Esophagus (tissue), 2 donors: Measurements from ENCODE around the gene CREB5. TPM values are rescaled to one million over a fixed set of nuclear protein-coding genes. Genes with fewer than 3 reads are reported as not detected.
A peak's percentile ranks its signal among the peaks of the same experiment; 100 is the strongest.

Source experiments
- H3K27ac ChIP-seq, 2 donors: one replicate each; pipeline ENCODE4 v1.5.1; 2013; ENCODE audit warnings: low read depth in 2 of 2, mild to moderate bottlenecking in 2 of 2, inconsistent platforms in 1 of 2, low read length in 1 of 2, moderate library complexity in 1 of 2
- H3K27me3 ChIP-seq, 2 donors: one replicate each; pipeline ENCODE4 v1.6.1; 2013; ENCODE audit warnings: low read length in 2 of 2, control low read depth in 1 of 2, mild to moderate bottlenecking in 1 of 2; ENCODE audit not compliant: insufficient read depth in 2 of 2, control insufficient read depth in 1 of 2
- H3K36me3 ChIP-seq, 2 donors: one replicate each; pipeline ENCODE4 v1.6.1; 2013; ENCODE audit warnings: low read length in 1 of 2; ENCODE audit not compliant: control insufficient read depth in 2 of 2, insufficient read depth in 2 of 2
- H3K4me1 ChIP-seq, 2 donors: one replicate each; pipeline ENCODE4 v1.6.1; 2013; ENCODE audit warnings: low read length in 1 of 2; ENCODE audit not compliant: control insufficient read depth in 2 of 2, insufficient read depth in 2 of 2
- H3K4me3 ChIP-seq, 2 donors: one replicate each; pipeline ENCODE4 v1.5.1; 2013; ENCODE audit warnings: low read length in 2 of 2, mild to moderate bottlenecking in 2 of 2, low read depth in 1 of 2, moderate library complexity in 1 of 2
- H3K9me3 ChIP-seq, 2 donors: one replicate each; pipeline ENCODE4 v1.6.1; 2013; ENCODE audit warnings: mild to moderate bottlenecking in 2 of 2, low read depth in 1 of 2, low read length in 1 of 2, moderate library complexity in 1 of 2; ENCODE audit not compliant: control insufficient read depth in 2 of 2, insufficient read depth in 1 of 2
- WGBS, 2 donors: extraction: QIAGEN DNeasy Blood & Tissue Kit; methylation state at CpG; one replicate each; pipeline ENCODE4 v1.1.7; 2013; 5-methylcytosine and 5-hydroxymethylcytosine counted together
- polyA plus RNA-seq, 2 donors: library from polyadenylated mRNA; stranded (reverse); fragments of 200-250 nt; gene quantifications; one replicate each; pipeline ENCODE4 v1.2.3, GENCODE V29; 2013
- donor health status: healthy with polysubstance abuse.
- donor health status: Bipolar disorder and iron deficiency.

CREB5 gene
- polyA plus RNA-seq, 2 donors, result 0.67 to 1.2 TPM

DNA sequence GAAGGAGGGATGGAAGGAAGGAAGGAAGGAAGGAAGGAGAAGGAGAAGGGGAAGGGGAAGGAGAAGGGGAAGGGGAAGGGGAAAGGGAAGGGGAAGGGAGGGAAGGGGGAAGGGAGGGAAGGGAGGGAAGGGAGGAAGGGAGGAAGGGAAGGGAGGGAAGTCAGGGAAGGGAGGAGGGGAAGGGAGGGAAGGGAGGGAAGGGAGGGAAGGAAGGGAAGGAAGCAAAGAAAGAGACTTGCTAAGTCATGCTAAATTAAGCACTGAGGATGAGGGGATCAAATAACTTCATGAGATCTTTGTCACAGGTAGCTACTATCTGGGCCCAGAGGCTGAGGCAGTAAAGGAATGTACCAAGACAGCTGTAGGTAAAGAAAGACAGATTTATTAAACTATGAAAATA is 429.4 kb downstream of the CREB5 start:
- H3K27me3 ChIP-seq, result no peaks in the 10 kb centered on the region
- no peak overlapping the region for H3K27ac ChIP-seq
- H3K4me1 ChIP-seq, result no peaks in the 10 kb centered on the region
- no peaks in the 10 kb centered on the region for H3K9me3 ChIP-seq
- no peaks in the 10 kb centered on the region for H3K36me3 ChIP-seq
- no peak overlapping the region for H3K4me3 ChIP-seq

DNA sequence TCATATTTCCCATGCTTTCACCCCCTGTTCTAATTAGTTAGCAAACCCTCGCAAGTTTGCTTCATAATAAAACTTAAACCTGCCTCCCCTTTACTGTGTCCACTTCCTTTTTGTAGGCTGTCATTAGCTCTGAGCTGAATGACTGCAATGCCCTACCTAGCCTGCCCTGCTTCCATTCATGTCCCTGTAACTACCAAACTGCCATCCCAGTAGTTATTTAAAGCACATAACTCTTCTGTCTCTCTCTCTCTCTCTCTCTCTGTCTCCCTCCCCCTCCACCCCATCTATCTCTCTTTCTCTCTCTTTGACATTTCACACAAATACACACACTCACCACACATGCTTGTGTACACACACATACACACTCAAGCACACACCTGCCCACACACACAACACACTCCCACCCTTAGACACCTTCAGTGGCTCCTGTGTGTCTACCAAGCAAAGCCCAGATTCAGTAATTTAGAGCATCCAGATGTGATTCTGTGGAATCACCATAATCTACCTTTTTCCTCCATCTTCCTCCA is 430.5 kb downstream of the CREB5 start:
- no peaks in the 10 kb centered on the region for H3K9me3 ChIP-seq
- H3K36me3 ChIP-seq, result no peaks in the 10 kb centered on the region
- H3K4me1 ChIP-seq, result no peaks in the 10 kb centered on the region
- no peak overlapping the region for H3K4me3 ChIP-seq
- 87 to 97% methylated on average over 1 of the region's 1 CpG for WGBS, 2 donors
- no peak overlapping the region for H3K27ac ChIP-seq
- H3K27me3 ChIP-seq, result no peaks in the 10 kb centered on the region

DNA sequence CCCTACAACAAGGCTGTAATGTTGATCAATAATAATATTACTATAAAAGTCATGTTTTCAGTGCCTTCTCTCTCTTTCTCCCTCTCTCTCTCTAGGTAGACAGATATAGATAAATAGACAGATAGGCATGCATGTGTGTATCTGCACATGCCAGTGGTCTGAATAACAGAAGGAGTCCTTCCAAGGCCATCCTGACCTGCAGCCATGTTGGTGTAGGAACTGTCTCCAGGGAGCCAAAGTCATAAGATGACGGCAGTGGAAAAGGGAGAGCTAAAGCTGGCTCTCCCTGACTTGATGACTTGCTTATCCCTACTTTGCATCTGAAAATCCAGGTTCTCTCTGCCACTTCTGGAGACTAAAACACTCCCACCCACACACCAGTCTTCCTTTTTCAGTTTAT is 432.8 kb downstream of the CREB5 start:
- no peak overlapping the region for H3K4me3 ChIP-seq
- WGBS, 2 donors, result 82 to 83% methylated on average over 1 of the region's 1 CpG
- no peaks in the 10 kb centered on the region for H3K4me1 ChIP-seq
- no peak overlapping the region for H3K27ac ChIP-seq
- no peaks in the 10 kb centered on the region for H3K27me3 ChIP-seq
- H3K36me3 ChIP-seq, result no peaks in the 10 kb centered on the region
- H3K9me3 ChIP-seq, result no peaks in the 10 kb centered on the region

DNA sequence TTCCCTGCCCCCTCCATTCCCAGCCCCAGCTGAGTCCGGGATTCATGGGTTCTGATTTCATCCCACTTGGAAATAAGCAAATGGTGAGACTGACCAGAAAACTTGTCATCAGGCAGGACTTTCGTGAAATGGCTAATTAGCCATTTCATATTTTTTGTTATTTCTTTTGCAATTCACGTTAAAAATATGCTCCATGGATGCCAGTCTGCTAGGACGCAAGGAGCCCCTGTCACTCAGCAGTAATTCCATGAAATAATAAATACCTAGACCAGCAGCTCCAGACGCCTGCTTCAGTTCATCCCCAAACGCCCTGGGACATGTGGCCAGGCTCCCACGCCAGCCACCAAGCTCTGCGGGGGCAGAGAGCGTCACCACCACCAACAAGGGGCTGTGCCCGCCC is 434.9 kb downstream of the CREB5 start:
- 88 to 89% methylated on average over 10 of the region's 10 CpGs for WGBS, 2 donors
- Histone ChIP-seq H3K36me3 (no peaks in the 10 kb centered on the region), H3K9me3 (no peaks in the 10 kb centered on the region), H3K4me3 (no peak overlapping the region), H3K27ac (no peak overlapping the region), H3K4me1 (no peaks in the 10 kb centered on the region), H3K27me3 (no peaks in the 10 kb centered on the region)

DNA sequence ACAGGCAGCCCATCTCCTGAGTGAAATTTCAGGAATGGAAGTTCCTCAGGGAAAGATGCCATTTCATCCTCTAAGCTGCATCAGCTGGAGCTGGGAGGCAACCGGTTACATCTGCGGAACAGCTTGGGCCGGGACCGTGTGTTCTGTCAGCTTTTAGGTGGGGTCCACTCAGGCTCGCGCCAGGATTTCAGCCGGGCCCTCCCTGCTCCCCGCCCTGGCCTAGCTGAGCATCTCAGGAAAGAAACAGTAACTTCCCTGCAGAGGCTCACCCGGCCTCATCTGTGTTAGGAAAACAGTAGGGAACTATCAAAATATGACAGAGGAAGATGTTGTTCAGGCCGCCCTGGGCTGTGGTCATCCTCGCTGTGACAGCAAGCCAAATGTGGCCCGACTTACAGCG is 435.4 kb downstream of the CREB5 start:
- no peak overlapping the region for H3K4me3 ChIP-seq
- H3K27me3 ChIP-seq, result no peaks in the 10 kb centered on the region
- no peak overlapping the region for H3K27ac ChIP-seq
- WGBS, 2 donors, result 80 to 90% methylated on average over 13 of the region's 13 CpGs
- no peaks in the 10 kb centered on the region for H3K36me3 ChIP-seq
- no peaks in the 10 kb centered on the region for H3K4me1 ChIP-seq
- no peaks in the 10 kb centered on the region for H3K9me3 ChIP-seq

DNA sequence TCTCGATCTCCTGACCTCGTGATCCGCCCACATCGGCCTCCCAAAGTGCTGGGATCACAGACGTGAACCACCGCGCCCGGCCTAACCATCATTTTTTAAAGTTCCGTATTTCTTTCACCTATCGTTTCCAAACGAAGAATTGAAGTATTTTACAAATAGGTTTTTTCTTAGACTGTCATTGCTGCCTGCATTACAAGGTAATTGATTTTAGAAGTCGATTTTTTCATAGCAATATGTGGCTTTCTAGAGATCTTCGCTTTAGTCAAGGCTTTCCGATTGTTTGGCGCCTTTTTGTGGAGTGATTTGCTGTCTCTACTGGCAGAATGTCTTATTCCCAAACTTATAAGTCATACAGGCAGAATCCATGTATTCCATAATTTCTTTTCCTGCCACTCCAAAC is 436.6 kb downstream of the CREB5 start:
- Histone ChIP-seq H3K27ac (no peak overlapping the region), H3K27me3 (peaks cover 0 to 3% of the 10 kb centered on the region in 2 donors), H3K4me1 (no peaks in the 10 kb centered on the region), H3K9me3 (no peaks in the 10 kb centered on the region), H3K36me3 (no peaks in the 10 kb centered on the region), H3K4me3 (no peak overlapping the region)
- WGBS, 2 donors, result 91 to 94% methylated on average over 15 of the region's 15 CpGs

DNA sequence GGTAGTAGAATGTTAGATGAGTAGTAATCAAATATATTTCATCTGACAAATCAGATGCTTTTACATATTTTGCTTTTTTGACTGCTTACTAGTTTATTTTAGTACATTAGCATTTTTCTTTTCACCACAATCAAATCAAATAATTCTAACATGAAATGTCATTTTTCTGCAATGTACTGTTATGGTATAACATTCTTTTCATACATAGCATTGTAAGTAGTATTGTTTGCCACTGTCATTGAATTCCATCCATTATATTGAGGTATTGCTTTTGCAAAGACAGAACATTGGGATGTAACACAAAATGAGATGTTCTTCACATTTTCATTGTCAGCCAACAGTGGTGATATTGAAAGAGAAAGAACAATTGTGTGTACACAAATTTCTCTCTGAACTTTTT is 438.4 kb downstream of the CREB5 start:
- H3K36me3 ChIP-seq, result no peaks in the 10 kb centered on the region
- peaks cover 0 to 3% of the 10 kb centered on the region in 2 donors for H3K27me3 ChIP-seq
- H3K4me3 ChIP-seq, result no peak overlapping the region
- H3K4me1 ChIP-seq, result no peaks in the 10 kb centered on the region
- no peaks in the 10 kb centered on the region for H3K9me3 ChIP-seq
- H3K27ac ChIP-seq, result no peak overlapping the region

DNA sequence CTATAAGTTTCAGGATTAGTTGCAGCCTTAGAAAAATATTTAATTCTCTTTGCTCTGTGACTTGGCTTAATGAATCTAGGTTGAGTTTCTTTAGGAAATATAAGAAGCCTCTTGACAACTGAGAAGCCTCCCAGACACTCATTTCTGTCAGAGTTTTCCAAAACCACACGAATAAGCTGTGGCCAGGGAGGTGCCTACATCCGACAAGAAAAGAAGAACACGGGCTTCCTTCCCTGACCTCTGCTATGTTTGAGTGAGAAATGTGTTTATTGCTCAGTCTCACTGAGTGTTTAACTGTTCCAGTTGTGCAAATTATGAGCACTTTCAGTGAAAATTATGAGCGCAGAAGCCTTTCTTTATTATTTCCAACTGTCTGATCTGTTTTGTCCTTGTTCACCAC is 440.8 kb downstream of the CREB5 start:
- H3K36me3 ChIP-seq, result no peaks in the 10 kb centered on the region
- H3K27ac ChIP-seq, result no peak overlapping the region
- H3K9me3 ChIP-seq, result no peaks in the 10 kb centered on the region
- peaks cover 0 to 3% of the 10 kb centered on the region in 2 donors for H3K27me3 ChIP-seq
- 42 to 48% methylated on average over 4 of the region's 4 CpGs for WGBS, 2 donors
- no peak overlapping the region for H3K4me3 ChIP-seq
- no peaks in the 10 kb centered on the region for H3K4me1 ChIP-seq

DNA sequence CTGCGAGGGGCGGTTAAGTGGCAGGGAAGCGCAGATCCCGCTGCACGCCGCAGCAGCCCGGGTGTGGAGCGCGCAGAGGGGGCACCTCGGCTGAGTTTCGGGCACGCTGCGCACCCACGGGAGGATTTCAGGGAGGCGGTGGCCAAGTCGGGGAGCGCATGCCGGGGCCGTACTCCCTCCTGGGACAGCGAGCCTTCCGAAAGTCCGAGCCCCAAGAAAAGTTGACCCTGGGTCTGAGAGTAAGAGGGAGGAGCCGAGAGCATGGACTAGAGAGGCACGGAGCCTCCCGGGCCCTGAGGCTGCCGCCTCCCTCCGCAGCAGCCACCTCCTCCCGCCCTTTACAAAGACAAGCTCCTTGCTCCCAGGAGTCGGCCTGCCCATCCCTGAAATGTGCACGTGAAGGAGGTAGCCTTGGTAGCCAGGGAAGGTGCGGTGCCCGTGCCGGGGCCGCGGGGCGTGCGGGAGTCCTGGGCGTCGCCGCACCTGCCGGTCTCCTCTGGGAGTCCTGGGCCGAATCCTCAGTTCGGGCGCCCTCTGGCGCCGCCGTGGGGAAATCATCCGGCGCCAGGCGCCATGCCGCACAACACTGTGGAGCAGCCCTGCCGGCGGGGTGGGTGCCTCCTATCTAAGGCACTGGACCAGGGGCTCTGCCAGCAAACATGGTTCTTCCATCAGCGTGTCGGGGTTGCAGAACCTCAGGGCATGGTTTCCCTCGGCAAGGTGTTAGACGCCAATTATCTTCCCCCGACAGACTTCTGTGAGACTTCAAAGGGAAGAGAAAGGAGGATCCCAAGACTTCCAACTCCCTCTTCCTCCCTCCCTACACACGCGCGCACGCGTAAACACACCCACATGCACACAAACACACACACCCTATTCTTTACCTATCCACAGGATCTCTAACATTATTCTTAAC is 441.8 kb downstream of the CREB5 start:
- 4 to 7% methylated on average over 59 to 63 of the region's 63 CpGs for WGBS, 2 donors
- peak overlapping the region; percentile 41 to 49 for H3K4me3 ChIP-seq

DNA sequence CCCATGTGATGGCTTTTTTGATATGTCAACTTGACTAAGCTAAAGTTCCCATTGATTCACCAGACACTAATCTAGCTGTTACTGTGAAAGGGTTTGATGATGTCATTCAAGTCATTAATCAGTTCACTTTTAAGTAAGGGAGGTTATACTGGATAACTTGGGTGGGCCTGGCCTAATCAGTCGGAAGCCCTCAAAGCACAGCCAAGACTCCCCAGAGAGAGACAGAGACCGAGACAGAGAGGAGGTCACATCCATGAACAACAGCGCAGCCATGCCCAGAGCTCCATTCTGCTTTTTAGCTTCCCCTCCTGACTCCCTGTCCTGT is 442.4 kb downstream of the CREB5 start:
- no peaks in the 10 kb centered on the region for H3K9me3 ChIP-seq
- H3K27me3 ChIP-seq, result peaks cover 0 to 3% of the 10 kb centered on the region in 2 donors
- H3K4me3 ChIP-seq, result no peak overlapping the region
- no peaks in the 10 kb centered on the region for H3K36me3 ChIP-seq
- WGBS, 2 donors, result 96% methylated on average over 3 of the region's 3 CpGs
- no peak overlapping the region for H3K27ac ChIP-seq
- H3K4me1 ChIP-seq, result no peaks in the 10 kb centered on the region

More for the DNA sequence above, 441.8 kb downstream of the CREB5 start:
- no peak overlapping the region for H3K27ac ChIP-seq
- no peaks in the 10 kb centered on the region for H3K4me1 ChIP-seq
- no peaks in the 10 kb centered on the region for H3K9me3 ChIP-seq
- H3K36me3 ChIP-seq, result no peaks in the 10 kb centered on the region
- H3K27me3 ChIP-seq, result peaks cover 0 to 3% of the 10 kb centered on the region in 2 donors
